Measurements from ENCODE around the gene RPL7L1.
"Not testable (repeated sequence)": the region's sequence is repeated elsewhere in the genome, so short reads cannot be mapped to it uniquely, and the experiment has no call there.

The RPL7L1 gene

GRCh38 chr6:42879372-42880239 lies at the start of gene RPL7L1:
Gene RPL7L1 (plus strand): TSS chr6:42879616. CDS start chr6:42879911, 295 bp downstream.
- DNase-seq, result peak; percentile 61

- DNase-seq, result no peak
These were observed 48.2 kb upstream of the RPL7L1 start for GRCh38 chr6:42831237-42831636.

- DNase-seq, result no peak
These were observed 45.4 kb upstream of the RPL7L1 start for GRCh38 chr6:42834056-42834455.

DNA sequence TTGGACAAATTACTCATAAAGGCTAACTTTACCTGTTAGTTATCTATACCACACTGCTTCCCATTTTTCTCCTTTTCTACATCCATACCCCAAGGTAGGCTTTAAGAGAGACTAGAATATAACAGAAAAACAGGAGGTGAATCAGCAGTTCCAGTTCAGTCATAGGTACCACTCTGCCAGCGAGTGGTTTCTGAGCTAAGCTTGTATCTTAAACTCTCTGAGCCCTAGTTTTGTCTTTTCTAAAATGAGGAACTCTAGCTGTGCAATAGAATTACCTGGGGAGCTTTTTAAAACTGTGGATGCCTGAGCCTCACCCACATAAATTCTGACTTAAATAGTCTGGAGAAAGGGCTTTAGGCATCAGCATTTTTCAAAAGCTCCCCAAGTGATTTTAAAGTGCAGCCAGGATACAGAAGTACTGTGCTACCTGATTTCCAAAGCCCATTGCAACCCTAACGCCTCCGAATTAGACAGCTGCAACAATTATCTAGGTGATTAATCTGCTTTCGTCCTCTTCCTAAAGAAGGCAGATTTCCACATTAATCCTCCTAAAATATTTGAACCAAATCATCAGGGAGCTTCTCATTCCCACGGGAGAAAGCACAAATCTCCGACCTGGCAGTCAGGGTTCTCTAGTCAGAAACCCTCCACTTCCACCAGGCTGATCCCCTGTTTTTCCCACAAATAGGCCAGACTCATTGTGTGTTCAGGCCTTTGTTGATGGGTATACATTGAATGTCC lies 37.4 kb upstream of the RPL7L1 start:
- no peak for DNase-seq

GRCh38 chr6:42845327-42845694 lies 34.1 kb upstream of the RPL7L1 start:
- no peak for DNase-seq

DNA sequence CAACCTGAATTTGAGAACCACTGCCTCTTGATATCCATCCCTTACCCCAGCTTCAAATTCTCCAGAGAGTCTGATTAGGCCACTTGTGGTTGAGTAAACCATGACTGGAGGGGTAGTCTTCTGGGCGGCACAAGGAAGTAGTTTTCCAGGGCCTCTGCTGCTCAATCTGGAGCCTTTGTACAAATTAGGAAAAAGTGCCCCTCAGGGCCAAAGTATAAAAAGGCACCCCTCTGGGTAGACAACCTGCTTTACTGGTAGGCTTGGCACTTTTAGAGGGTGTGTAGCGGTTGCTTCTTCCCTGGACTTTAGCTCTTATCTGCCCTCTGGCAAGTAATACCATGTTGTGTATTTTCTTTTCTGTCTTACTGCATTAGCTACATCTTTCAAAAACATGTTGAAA lies 32.9 kb upstream of the RPL7L1 start:
- no peak for DNase-seq

DNA sequence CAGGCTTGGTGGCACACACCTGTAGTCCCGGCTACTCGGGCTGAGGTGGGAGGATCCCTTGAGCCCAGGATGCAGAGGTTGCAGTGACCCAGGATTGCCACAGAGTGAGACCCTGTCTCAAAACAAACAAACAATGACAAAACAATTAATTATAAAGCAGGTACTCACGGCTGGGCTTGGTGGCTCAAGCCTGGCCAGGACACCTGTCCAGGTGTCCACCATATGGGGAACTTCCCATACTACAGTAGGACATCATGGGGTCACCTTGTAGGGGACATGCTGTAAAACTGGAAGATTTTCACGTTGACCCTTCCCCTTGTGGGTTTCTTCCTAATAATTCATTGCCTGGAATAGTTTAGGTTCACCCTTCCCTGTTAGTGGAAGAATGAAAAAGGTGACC lies 30.7 kb upstream of the RPL7L1 start:
- DNase-seq, result no peak

GRCh38 chr6:42851599-42851998 lies 27.8 kb upstream of the RPL7L1 start:
- DNase-seq, result no peak

- DNase-seq, result no peak
These were observed 19.4 kb upstream of the RPL7L1 start for GRCh38 chr6:42860036-42860435.

- DNase-seq, result no peak
These were observed 18.9 kb upstream of the RPL7L1 start for GRCh38 chr6:42860481-42860880.

DNA sequence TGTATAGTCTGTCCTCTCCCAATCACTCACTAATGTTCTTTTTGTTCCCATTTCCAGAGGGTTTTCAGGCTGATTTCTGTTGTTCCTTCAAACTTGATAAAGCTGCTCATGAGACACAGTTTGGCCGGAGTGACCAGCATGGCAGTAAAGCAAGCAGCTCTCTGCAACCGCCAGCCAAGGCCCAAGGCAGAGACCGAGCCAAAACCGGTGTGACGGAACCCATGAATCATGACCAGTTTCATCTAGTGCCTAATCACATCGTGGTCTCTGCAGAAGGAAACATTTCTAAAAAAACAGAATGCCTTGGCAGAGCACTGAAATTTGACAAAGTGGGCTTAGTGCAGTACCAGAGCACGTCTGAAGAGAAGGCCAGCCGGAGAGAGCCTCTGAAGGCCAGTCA lies 14.8 kb upstream of the RPL7L1 start:
- DNase-seq, result no peak

- no peak for DNase-seq
These were observed 9.1 kb upstream of the RPL7L1 start for GRCh38 chr6:42870145-42870936.

GRCh38 chr6:42871711-42872110 lies 7.7 kb upstream of the RPL7L1 start:
- DNase-seq, result no peak

DNA sequence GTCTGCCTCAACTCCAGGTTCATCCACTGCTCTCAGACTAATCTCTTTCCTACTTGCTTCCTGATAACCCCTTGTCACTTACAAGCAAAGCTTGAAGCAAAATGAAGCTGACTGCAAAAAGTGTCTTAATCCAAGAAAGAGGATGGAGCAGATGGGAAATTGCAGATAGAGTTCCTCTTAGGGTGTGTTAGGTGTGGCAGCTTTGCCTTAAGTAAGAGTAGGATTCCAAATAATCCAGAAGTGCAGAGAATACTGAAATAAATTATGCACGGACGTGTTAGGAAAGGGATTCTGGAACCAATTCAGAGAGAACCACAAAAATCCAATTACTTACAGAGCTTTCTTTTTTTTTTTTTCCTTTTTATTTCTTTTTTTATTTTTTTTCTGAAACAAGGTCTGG lies 6.1 kb upstream of the RPL7L1 start:
- DNase-seq, result no peak

- no peak for DNase-seq
These were observed 1.7 kb upstream of the RPL7L1 start for GRCh38 chr6:42877695-42878094.

DNA sequence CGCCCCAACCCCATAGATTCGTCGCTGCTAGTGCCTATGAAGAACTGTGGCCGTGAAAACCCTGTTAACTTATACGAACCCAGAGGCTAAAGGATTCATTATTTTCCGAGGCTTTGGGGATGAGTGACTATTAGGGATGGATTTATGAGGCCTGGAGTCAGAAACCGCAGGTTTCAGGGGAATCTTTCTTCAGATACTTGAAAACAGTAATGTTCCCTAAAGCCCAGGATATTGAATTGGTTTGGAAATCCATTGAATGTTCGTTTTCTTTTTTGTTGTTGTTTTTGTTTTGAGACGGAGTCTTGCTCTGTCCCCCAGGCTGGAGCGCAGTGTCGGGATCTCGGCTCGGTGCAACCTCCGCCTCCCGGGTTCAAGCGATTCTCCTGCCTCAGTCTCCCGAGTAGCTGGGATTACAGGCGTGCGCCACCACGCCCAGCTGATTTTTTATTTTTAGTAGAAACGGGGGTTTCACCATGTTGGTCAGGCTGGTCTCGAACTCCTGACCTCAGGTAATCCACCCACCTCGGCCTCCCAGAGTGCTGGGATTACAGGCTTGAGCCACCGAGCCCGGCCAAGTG lies 913 bp downstream of the RPL7L1 start:
- not testable (repeated sequence) for DNase-seq

DNA sequence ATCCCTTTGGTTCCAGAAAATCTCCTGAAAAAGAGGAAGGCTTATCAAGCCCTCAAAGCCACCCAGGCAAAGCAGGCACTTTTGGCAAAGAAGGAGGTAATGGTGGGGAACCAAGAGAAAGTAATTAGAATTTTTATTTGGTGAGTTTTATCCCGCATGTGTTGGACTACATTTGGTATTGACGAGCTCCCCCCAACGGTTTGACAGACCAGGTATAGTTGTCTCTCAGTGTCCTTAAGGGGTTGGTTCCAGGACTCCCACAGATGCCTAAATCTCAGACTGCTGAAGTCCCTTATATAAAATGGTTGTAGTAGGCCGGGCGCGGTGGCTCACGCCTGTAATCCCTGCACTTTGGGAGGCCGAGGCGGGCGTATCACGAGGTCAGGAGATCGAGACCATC lies 1.5 kb downstream of the RPL7L1 start:
- DNase-seq, result not testable (repeated sequence)

- DNase-seq, result no peak
These were observed 6.3 kb downstream of the RPL7L1 start for GRCh38 chr6:42885702-42886101.

DNA sequence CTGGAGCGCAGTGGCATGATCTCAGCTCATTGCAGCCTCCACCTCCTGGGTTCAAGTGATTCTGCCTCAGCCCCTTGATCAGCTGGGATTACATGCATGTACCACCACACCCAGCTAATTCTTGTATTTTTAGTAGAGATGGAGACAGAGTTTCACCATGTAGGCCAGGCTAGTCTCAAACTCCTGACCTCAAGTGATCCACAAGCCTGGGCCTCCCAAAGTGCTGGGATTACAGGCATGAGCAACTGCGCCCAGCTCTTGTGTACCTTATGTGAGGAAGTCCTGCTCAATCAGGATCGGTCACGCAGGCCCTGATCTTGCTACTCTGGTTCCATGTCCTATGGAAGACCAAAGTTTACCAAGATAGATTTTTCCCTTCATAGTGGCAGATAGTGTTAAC lies 8.8 kb downstream of the RPL7L1 start:
- not testable (repeated sequence) for DNase-seq

GRCh38 chr6:42889815-42890214 lies 10.4 kb downstream of the RPL7L1 start:
- no peak for DNase-seq

DNA sequence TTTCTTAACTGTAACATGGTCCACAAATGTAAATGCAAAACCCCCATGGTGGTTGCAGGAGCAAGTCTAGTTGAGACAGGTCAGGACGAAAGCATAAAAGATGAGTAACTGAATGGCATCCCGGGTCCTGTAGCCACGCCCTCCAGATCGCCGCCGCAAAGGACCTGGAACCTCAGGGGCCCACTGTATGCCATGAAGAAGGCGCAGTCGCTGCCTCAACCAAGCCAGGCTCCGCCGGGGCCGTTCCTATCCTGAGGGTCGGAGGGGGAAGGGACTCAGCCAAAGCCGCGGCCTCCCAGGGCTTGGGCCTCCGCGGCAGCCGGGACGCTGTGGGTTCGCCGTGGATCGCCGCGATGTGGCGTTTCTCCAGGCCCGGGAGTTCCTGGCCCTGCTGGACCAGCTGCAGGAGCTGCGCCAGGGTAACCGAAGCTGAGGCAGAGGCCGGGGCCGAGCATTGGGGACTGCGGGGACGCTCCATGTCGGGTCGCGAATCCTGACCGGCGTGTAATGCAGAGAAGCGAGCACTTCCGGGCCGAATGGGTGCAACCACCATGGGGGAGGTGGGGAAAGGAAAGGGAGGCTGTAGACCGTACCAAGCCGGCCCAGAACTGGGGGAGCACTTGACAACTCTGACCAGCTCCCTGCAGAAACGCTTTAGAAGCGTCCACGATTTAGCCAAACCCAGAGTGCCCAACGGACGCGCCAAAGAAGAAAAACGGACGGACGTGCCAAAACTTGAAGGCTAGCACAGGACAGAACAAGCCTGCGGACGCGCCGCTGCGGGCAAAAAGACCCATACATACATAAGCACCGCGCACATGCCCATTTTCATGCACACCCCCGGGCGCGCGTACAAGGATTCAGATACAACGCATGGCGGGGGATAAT lies 11.1 kb downstream of the RPL7L1 start:
- DNase-seq, result peak; percentile 68

- DNase-seq, result no peak
These were observed 11.8 kb downstream of the RPL7L1 start for GRCh38 chr6:42891199-42891722.

All from 8988T (cell line).